NOMO-1 (cell line): ENCODE measurements around the gene PRRG2.

Experiments
- DNase-seq, 2 experiments: peaks; one replicate each; lab custom pipeline; 2025; ENCODE audit not compliant: unreplicated experiment in 2 of 2; lab: John Stamatoyannopoulos, UW

Gene PRRG2

DNA sequence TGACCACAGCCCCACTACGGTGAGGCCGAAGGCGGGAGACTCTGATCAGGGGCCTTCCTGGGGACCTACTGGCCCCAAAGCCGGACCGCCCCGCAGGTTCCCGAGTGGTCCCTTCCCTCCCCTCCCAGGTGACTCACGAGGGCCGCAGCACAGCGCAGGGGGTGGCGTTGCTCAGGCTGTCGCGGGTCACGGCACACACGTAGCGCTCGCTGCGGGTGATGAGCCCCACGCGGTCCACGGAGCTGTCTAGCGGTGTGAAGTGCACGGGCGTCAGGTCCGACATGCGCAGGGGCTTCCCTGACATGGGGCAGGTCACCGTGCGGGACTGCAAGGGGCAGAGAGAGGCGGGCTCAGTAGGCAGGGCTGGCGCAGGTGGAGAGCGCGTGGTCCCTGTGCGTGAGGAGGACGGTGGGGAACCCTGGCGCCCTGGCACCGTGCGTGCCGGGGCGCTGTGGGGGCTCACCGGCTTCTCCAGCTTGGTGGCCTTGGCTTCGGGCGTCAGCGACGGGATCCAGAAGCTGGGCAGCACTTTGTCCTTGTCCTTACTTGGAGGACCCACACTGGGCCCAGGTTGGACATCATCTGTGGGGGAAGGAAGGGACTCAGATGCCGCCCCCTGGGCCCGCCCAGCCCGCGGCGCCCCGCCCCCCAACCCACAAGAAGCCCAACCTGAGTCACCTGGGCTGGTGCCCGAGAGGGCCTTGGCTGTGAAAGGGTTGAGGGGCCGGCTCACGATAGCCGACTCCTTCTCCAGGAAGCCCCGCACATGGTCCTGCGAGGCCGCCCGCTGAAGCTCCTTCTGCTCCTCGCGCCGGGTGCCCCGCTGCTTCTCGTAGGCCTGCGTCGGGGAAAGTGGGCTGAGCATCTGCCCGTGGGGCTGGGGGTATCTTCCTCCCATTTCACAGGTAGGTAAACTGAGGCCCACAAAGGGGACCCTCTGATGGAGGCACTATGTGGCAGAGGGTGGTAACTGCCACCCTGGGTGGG, 24.4 kb upstream of the PRRG2 start:
- no peak for DNase-seq

DNA sequence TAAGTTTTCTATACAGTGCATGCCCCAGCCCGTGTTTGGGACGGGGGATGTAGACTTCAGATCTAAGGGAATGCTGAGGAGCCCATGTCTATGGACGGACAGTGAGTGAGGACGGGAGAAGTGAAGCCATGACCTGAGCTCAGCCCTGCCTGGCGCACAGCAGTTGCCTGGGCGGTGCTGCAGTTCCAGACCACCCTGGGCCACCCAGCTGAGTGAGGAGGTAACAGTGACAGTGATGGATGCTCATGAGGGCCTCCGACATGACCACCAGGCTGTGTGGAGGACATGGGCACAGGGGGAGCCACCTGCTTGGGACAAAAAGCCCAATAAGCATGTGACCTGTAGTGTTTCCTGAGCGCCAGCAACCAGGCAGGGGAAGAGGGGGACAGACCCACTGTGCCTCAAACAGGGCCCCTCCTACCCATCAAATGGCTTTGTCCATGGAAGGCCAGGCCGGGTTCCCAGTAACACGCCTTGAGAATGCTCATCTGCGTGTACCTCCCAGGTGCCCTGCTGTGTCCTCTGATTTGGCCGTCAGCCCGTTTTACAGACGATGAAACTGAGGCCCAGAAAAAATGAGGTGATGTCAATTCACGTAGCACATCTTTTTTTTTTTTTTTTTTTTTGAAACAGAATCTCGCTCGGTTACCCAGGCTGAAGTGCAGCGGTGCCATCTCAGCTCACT, 23.3 kb upstream of the PRRG2 start:
- no peak for DNase-seq

DNA sequence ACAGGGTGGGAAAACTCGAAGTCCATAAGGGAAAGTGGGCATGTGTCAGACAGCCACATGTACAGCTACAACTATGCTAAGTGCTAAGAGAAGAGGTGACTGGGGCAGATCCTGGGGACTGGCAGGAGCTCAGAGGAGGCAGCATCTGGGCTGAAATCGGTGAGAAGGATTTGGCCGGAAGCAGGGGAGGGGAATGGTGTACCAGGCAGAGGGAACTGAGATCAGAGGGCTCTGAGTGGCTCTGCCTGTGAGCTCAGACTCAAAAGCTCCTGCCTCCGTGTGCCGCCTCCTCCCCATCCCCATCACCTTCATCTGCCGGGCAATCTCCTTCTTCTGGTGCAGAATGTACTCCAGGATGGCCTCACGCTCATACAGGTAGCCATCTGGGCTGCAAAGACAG, 22.5 kb upstream of the PRRG2 start:
- no peak for DNase-seq

DNA sequence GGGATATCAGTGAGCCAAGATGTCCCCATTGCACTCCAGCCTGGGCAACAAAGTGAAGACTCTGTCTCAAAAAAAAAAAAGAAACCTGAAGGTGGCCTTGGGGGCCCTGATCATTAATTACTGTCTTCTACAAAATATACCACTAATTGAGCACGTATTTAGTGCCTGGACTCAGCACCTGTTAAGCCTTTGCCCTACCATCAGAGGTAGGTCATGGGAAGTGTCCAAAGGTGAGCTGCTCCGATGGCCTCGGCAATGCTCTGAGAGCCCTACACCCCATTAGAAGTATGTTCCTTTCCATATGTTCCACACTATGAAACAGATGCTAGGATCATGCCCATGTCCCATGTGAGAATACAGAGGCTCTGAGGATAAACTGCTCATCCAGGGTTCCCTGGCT, 21.7 kb upstream of the PRRG2 start:
- no peak for DNase-seq

DNA sequence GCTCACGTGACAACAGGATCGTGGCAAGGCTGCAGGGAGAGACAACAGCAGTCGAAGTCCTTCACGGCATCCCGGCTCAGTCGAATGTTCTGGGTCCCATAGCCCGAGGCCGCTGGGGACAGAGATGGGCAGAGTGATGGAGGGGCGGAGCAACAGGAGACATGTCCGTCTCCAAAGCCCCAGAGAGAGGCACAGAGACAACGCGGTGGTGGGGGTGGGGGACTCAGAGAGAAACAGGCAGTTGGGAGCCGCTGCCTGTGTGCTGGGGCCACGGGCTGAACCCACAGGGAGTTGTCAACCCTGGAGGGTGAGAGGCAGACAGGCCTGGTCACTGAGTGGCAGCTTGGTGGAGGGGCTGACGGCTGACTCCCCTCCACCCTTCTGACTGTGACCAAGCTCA, 21.2 kb upstream of the PRRG2 start:
- DNase-seq: no peak

DNA sequence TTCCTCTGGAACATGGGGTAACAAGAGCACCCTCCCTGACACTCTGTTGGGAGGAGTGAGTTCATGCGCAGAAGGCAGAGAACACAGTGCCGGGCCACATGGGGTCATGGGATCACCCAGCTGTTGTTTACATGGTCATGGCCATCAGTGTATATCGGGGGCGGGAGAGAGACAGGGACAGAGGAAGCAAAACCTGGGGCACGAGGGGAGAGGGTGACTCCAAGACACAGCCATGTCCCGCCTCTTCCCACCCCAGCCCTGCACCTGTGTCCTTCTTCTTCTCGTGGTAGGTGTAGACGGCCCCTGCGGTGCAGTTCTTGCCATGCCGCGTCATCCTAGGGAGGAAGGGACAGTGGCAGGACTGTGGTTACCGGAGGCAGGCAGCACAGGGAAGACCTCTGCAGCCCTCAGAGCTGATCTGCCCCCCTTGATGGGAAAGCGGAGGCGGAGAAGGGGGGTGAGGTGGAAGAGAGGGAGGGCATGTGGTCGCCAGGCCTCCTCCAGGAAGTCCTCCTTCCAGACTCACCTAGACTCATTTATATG, 20.7 kb upstream of the PRRG2 start:
- DNase-seq: no peak

DNA sequence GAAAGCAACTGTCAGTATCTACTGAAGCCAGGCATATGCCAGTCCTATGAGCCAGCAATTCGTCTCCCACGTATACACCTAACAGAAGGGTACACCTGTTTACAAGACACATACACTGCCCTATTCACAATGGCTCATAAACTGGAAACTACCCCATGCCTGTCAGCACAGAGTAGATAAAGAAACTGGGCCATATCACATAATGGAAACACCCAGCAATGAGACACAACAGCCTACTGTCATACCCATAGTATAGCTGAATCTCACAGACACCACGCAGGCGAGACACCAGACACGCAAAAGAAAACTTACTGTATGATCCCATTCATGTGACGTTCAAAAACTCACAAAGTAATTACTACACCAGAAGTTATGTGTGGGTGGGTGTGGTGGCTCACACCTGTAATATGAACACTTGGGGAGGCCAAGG, 16.5 kb upstream of the PRRG2 start:
- DNase-seq: no peak

DNA sequence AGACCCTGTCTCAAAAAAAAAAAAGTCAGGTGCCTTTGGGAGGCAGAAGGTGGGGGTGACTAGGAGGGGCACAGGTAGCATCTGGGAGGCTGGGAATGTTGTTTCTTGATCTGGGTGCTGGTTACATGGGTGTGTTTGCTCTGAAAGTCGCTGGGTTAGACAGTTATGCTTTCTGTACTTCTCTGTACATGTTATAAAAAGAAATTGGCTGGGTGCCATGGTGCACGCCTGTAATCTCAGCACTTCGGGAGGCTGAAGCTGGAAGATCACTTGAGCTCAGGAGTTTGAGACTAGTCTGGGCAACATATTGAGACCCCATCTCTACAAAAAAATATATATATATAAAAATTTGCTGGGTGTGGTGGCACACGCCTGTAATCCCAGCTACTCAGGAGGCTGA, 15.9 kb upstream of the PRRG2 start:
- DNase-seq: no peak

DNA sequence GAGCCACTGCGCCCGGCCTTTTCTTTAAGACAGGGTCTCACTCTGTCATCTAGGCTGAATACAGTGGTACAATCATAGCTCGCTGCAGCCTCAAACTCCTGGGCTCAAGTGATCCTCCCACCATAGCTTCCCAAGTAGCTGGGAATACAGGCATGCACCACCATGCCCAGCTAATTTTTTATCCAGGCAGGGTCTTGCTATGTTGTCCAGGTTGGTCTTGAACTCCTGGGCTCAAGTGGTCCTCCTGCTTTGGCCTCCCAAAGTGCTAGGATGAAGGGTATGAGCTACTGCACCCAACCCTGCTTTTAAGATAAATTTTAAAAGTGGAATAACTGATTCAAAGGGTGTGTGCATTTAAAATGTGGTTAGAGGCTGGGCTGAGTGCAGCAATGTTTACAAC, 14.8 kb upstream of the PRRG2 start:
- DNase-seq: no peak

DNA sequence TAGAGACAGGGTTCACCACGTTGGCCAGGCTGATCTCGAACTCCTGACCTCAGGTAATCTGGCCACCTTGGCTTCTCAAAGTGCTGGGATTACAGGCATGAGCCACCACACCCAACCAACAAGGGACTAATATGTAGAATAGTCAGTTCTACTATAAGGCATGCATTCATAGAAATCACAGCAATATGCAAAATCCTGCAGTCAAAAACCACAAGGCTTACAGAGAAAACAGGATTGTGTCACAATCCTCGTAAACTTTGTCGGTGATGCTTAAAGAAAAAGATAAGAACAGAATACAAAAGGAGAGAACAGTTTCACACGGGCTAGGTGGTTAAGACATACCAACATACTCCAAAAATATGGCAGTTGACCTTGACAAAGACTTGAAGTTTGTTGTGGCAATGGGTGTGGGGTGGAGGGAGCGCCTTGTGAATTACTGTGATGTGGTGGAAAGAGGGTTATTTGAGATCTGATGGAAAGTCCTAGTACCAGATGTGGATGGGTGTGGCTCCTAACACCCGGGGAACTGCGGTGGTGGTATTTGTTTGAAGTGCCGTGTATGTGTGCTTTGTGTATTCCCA, 13.2 kb upstream of the PRRG2 start:
- DNase-seq: peak in 1 of 2 experiments; percentile 4

DNA sequence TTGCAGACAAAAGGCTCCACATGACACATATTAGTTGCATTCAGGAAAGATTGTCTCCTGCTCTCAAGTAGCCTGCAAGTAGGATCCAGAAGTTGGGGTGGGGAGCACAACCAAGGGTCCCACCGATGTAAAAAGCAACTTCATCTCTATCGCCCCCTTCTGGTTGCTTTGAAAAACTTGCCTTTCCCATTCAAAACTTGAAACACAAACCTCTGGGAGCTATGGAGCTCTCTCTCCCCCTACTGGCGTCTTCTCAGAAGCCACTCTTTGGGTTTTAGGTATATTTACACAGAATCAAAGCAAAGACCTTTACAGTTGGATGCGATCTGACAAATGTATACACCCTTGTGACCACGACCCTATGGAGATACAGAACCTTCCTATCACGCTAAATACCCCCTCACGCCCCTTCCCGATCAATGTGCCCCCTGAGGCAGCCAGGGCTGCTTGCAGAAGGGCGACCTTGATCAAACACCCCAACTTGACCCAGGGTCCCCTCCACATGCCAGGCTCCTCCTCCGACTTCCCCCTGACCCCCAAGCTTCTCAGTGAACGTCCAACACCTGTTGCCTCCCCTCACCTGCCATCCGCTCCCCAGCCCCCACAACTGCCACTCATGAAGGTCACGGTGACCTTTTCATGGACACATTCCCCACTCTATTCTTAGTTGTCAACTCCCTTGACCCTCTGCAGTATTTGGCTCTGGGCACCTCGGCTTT, 10.8 kb upstream of the PRRG2 start:
- peak; percentile 62 to 90 for DNase-seq

DNA sequence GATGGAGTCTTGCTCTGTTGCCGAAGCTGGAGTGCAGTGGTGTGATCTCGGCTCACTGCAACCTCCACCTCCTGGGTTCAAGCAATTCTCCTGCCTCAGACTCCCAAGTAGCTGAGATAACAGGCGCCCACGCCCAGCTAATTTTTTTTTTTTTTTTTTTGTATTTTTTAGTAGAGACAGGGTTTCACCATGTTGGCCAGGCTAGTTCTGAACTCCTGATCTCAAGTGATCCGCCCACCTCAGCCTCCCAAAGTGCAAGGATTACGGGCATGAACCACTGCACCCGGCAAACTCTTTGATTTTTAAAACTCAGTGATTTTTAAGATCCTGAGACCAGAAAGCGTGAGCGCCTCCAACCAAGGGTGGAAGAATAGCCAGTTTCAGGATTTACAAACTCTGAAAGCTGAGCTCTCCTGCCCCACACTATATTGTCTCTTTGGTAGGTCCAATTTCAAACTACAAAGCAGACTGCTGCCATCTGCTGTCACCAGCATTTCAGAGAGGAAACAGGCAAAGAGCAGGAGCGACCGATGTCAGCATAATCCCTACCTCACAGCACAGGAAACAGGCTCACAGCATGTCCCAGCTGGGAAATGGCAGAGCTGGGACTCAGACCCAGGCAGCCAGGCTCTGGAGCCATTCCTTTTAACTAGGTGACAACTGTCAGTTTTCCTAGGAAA, 10.0 kb upstream of the PRRG2 start:
- peak in 1 of 2 experiments; percentile 10 for DNase-seq

DNA sequence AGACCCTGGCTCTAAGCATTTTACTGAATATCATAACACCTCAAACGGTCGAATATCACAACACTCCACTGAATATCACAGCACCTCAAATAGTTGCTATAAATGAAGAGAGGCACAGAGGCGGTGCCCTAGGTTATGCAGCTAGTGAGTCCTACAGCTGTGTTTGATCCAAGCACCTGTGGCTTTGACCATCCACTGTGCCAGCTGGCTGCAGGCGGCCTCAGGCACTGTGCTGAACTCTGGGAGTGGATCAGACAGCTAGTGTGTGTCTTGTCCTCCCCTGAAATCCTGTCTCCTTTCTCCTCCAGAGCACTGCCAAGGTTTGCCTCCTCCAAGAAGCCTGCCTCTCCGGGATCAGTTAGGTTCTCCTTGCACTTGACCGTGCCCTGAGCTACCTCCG, 8.1 kb upstream of the PRRG2 start:
- DNase-seq: no peak

DNA sequence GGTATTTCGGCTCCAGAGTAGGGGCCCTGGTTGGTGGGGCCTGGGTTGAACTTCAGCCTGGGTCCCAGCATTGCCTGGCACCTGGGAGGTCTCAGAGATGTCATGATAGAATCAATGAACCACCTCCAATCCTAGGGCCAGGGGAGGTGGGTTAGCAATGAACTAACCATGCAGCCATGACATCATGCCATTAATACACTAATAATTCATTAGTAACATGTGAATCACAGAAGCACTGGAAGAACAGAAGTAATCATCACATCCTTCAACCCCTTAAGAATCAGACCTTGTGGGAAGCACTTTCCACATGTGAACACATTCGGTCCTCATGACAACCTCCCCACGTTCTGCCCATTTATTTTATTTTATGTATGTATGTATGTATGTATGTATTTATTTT, 7.7 kb upstream of the PRRG2 start:
- no peak for DNase-seq

DNA sequence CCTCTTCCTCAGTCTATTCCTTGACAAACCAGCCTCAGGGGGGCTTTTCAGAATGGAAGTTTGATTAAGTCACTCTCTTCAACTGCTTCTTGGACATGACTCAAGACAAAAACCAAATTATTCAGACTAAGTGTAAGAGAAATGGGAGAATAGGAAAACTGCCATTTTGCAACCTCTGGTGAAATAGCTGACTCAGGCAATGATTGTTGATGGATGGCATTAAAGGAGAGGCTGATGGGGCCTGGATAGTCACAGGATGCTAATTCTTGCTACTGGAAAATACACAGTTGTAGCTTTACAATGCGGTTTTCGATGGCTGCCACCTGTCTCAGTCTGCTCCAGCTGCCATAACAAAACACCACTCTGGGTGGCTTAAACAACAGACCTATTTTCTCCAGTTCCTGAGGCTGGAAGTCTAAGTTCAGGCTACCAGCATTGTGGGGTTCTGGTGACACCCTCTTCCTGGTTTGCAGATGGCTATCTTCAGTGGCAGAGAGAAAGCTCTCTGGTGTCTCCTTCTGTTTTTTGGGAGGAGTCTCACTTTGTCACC, 6.8 kb upstream of the PRRG2 start:
- DNase-seq: no peak

DNA sequence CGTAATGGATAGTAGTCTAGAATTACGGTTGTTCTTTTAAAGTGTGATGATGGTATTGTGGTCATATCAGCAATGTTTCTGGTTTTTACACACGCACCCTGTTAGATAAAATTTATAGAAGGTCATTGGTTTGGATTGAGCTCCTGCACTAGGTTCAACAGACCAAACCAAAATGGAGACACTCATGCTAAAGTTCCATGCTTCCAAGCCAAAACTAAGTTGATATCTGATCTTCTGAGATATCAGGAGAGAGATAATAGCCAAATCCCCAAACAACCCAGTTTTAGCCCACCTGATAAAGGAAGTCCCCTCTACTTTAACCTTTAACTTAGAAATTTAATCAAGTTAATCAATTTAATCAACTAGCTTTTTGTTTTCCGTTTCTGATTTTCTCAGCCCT, 1.9 kb upstream of the PRRG2 start:
- no peak for DNase-seq

DNA sequence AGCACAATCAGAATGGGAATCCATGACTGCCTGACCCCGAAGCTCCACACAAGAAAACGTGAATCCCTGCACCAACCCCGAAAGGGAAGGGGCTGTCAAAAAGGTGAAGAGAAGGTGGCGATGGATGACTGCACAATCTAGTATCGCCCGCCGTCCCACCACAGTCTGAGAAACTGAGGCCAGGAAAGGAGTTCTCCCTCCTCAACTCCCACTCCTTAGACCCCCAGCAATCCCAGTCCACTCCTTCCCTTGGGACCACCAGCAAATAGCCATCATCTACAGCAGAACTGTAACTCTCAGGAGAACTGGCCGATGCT, 1.2 kb upstream of the PRRG2 start:
- no peak for DNase-seq

DNA sequence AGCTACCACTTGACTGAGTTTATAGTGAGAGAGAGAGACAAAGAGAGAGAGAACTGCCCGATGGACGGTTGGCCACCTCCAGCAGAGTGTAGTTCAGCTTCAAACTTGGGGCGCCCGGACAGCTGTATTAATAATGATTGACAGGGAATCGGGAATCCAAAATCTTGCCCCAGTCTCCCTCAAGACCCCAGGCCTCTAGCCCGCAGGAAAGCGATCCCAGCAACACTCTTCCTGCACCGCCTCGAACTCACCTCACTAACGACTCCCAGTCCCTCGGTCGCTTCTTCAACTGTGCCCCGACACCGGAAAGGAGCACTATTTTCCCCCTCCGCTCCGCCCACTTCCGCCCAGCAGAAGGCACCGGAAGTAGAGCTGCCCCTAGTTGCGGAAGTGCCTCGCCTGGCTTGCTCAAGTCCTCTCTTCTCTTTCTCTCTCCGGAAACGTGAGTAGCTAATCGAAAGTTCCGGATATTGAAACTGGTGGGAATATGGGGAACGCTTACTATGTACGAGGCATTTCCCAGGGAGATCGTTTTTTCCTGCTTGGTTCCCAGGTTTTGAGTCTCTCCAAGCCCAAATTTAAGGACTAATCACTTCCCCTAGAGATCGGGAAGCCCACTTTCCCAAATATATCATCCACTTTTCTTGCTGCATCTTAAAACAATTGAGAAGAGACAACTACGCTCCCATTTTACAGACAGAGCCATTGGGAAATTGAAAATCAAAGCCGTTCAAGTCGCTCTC, 681 bp upstream of the PRRG2 start, which contains the start of gene NOSIP:
TSS of gene NOSIP (minus strand) at position 293 of the 743 bp plus-strand sequence. CDS start 19,865 bp downstream, outside the sequence.
- DNase-seq: peak; percentile 93

DNA sequence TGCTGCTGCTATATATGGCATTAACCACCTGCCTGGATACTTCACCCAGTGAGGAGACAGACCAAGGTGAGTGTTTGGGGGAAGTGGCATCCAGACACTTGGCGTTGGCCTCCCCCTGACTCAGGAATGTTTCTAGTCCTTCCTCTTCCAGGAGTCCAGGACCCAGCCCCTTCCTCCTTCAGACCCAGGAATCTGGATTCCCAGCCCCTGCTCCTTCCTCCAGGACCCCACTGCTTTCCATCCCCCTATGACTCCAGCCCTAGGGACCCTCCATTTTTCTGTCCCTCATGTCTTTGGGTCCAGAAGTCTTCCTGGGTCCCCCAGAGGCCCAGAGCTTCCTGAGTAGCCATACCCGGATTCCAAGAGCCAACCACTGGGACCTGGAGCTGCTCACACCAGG, 2.1 kb downstream of the PRRG2 start:
- no peak for DNase-seq
